T-helper 1 cell treated with Interleukin-12 subunit alpha and Interleukin-12 subunit beta and Interleukin-4 antibody, amounts not matched to agents 30 ng/mL and 1 ng/mL, for 36 hours (primary cell): ENCODE measurements around the gene HDAC10. TPM values are rescaled to one million over a fixed set of nuclear protein-coding genes. Genes with fewer than 3 reads are reported as not detected.

Experiments
- intact Hi-C: fragments of 100-400 bp; cut with micrococcal nuclease; formaldehyde crosslinking; loops from one replicate; pipeline ENCODE4 v1.15.1; 2024
- total RNA-seq: library from RNA; stranded (reverse); gene quantifications from 2 replicates; pipeline ENCODE4 v1.2.3, GENCODE V29; 2022

HDAC10 gene
- total RNA-seq, 1 donor from 2014 or later = 91.9 TPM

DNA sequence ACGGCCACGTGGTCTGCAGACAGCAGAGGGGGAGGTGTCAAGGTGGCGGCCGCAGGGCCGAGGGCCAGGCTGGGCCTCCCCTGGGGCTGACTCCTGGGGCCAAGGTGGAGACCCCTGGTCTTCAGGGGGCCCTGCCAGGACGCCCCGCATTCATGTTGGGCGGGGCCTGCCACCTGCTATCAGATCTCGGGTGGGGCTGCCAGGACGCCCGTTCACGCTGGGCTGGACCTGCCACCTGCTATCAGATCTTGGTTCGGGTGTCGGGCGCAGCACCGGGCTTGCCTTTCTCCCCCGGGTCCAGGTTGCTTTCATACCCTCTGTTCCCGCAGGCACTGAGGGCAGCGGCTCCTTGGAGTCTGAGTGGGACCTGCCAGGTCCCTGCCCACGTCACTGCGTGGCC lies 35.2 kb upstream of the HDAC10 start:
- intact Hi-C loops = no loop called here

DNA sequence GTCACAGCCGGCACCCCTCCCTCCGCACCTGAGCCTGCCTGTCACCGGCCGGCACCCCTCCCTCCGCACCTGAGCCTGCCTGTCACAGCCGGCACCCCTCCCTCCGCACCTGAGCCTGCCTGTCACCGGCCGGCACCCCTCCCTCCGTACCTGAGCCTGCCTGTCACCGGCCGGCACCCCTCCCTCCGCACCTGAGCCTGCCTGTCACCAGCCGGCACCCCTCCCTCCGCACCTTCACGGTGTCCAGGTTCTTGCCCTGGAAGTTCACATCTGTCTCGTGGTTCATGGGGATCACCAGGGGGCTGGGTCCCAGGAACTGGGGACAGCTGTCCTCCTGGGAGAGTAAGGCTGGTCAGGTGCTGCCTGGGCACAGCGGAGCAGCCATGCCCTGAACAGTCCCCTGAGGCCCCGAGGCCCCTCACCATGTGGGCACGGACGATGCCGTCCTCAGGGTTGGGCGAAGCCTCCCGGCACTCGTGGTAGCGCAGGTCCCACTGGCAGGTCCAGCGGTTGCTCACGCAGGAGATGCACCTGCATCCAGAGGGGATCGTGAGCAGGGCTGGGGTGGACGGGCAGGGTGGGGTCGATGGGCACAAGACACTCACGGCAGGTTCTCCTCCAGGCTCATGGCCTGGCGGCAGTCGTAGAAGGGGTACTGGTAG lies 34.6 kb upstream of the HDAC10 start:
- intact Hi-C loops = no loop called here

DNA sequence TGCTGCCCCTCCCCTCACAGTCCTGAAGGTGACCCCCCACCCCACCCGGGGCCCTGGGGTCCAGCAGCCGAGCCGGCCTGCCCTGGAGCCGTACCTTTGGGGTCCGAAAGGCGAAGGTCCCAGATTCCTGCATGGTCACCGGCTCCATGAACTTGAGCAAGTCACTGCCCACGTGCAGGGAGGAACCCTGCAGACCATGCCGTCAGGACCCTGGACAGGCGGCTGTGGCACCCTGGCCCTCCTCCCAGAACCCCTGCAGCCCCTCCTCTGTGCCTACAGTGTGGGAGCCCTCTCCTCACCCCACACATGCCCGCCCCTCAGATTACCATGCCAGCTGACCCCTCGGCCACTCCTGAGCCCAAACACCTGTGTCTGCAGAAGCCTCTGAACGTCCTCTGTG lies 33.4 kb upstream of the HDAC10 start:
- intact Hi-C loops = no loop called here

DNA sequence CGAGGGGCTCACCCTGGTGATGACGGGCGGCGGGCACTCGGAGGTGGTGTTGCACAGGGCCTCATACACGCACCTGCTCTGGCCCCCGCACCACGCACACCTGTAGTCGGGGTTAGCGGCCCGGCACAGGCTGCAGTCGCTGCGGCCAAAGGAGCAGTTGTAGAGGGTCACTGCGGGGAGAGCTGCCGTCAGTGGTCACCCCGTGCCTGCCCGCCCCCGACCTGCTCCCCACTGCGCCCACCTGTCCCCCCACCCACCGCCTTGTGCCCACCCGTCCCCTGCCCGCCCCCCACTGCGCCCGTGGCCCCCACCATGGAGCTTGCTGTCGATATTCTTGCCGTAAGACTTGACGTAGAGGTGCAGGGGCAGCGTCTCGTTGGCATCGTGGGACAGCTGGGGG lies 32.8 kb upstream of the HDAC10 start:
- intact Hi-C loops = no loop called here

DNA sequence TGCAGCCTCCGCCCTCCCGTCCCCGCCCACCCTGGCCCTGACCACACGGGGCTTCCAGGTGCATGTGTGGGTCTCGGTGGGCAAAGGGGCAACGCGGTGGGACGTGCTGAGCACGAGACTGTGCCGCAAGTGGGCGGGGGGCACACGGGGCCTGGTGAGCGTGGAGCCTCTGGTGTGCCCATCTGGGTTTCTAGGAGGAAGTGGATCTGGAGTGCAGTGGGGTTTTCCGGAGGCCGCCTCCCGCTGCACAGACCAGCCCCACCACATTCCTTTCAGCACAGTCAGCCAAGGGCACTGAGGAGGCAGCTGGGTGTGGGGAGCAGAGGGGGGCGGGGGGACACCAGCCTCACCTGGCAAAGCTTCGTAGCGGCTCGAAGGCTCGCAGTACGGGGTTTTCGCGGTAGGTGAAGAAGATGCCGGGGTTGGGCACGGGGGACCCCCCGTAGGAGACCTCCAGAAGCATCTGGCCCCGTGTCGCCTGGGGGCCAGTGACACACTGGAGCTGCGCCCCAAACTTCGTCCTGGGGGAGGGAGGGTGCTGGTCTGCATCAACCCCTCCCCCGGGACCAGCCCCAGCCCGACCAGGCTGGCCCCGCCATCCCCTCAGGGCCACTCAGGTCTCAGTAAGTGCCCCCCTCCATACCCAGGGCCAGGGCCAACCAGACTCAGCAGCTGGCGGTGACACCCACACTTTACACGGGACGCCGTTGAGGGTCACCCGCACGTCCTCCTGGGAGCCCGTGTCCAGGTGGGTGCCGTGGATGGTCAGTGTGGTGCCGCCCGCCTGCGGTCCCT lies 31.5 kb upstream of the HDAC10 start:
- intact Hi-C loops = no loop called here

DNA sequence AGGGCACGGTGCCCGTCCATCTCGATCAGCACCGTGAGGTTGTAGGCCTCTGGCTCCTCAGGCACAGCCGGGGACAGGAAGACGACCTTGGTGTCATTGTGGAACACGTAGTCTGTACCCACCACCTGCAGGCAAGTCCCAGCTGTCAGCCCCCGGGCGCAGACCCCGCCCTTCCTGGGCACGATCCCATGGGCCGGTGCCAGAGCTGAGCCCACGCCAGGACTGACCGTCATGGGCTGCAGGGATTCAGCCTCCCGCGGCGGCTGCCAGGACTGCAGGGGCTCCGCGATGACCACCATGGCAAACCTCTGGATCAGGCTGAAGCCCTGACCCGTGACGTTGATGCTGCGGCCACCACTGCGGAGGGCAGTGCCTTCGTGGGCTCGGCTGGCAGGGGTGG lies 30.9 kb upstream of the HDAC10 start:
- intact Hi-C loops = no loop called here

DNA sequence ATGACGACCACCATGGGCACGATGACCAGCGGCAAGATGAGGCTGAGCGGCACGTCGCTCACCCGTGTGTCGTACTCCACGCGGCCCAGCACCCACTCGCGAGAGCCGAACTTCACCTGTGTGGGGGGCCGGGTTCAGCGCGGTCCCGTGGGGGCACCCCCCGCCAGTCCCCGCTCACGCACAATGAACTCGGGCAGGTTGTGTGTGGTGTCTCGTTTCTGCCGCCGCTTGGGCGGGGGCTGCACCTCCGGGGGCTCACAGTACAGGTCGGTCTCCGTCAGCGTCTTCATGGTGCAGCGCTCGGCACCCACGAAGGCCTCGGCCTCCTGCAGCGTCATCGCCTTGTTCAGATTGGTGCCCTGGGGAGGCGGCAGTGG lies 30.3 kb upstream of the HDAC10 start:
- intact Hi-C loops = no loop called here

DNA sequence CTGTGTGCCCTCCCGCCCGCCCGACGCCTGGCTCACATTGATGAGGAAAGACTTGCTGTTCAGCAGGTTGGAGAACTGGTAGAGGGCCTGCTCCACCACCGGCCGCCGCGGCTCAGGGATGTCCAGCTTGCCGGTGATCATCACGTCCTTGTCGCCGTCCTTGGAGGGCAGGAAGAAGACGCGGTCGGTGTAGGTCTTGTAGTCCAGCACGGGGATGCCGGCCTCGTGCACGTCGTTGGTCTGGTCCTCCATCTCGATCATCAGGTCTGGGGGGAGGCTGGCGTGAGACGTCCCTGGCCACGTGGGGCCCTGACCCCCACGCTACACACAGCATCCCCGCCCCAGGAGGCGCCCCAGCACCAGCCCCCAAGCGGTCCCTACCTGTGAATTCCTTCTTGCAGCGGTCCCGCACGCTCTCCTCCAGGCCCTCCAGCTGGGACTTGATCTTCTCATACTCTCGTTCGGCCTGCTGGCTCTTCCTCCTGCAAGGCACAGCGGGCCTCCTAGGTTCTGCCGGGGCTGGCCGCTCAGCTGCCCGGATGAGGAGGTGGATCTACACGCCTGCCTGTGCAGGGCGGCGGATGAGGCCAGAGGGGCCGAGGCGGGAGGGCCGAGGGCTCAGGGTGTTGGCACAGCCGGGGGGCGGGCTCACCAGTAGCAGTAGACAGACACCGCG lies 29.8 kb upstream of the HDAC10 start:
- intact Hi-C loops = no loop called here

DNA sequence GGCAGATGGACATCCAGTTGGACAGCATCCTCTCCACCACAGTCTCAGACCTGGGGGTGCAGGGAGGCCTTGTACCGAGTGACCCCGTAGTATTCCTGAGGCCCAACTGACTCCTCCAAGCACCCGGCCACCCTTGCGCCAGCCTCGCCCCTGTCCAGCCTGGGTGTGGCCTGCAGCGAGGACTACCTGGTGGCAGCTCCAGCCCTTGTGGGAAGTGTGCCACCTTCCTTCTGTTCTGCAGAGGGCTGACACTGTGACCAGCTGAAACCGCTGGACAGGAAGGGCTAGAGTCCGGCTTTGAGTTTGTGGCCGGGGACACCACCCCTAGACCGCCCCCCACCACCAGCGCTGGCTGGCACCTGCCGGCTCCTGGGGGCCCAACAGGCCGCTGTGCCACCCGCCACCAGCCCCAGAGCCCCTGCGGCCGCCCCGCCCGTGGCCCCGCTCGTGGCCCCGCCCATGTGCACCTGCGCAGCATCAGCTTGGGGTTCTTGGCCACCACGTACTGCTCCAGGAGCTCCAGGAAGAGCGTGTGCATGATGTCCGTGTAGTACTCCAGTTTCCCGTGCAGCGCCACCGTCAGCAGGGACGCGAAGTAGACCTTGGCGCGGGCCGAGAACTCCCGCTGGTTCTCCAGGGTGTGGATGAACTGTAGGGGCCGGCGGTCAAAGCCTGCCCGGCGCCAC lies 29.1 kb upstream of the HDAC10 start:
- intact Hi-C loops = no loop called here

DNA sequence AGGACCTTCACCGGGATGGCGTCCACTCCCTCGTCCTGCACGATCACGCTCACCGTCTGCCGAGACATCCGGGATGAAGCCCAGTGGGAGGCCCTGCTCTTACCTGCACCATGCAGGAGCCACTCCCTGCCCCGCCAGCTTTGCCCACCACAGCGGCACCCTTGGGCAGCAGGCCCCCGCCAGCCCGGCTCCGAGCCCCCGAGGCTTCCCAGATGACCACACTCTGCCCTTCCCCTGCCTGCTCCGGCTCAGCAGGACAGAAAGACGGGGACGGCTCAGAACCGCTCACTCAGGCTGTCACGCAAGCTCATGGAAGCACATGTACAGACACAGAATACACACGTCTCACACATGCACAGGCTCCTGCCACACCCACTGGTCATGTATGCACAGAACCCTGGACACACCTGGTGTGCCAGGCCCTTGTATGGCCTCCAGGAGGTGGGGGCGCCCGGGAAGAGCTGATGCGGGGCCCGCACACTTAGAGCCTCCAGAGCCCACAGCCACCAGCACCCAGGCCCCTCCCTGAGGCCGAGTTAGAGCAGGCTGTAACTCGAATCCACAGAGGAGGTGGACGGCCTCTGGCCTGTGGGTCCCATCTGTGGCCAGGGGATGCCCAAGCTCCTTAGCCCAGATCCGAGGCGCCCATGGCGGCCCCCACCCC lies 28.0 kb upstream of the HDAC10 start:
- intact Hi-C loops = no loop called here

DNA sequence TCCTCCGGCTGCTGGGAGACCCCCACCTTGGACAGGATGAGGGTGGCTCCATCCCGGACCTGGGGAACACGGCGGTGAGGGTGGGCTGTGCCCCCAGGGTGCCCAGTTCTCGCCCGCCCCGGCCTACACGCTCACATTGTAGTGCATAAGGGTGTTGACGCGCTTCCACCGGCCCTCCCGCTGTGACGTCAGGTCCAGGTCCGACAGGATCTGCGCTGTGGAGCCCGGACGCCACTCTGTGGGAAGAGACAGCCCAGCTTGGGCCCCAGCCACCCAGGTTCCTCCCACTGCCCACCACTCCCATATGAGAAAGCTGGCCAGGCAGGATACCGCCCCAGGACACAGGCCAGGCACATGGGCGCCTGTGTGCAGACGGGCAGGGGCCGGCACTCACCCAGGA lies 27.4 kb upstream of the HDAC10 start:
- intact Hi-C loops = no loop called here

DNA sequence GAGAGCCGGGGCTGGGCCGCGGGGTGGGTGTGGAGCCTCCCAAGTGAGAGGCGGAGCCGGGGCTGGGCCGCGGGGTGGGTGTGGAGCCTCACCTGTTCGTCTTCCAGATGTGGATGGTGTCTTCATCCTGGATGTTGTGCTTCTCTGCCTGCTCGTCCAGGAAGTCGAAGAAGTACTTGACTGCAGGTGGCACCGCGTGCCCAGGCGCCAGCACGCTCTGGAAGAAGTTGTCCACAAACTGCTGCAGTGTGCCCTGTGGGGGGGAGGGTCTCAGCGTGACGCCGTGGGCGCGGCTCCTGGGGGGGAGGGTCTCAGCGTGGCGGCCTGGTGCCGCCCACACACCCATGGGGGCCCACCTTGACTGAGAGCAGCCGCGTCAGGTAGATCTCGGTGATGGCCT lies 26.7 kb upstream of the HDAC10 start:
- intact Hi-C loops = no loop called here

DNA sequence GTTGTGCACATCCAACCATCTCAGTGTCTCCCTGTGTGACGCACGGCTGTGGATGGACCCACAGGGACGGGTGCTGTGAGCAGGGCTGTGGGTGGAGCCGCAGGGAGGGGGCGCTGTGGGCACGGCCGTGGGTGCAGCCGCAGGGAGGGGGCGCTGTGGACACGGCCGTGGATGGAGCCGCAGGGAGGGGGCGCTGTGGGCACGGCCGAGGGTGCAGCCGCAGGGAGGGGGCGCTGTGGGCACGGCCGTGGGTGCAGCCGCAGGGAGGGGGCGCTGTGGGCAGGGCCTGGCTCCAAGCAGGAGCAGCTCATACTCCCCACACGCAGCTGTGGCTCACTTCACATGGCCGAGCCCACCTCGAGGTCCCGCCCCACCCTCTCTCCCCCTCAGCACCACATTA lies 25.1 kb upstream of the HDAC10 start:
- intact Hi-C loops = no loop called here

DNA sequence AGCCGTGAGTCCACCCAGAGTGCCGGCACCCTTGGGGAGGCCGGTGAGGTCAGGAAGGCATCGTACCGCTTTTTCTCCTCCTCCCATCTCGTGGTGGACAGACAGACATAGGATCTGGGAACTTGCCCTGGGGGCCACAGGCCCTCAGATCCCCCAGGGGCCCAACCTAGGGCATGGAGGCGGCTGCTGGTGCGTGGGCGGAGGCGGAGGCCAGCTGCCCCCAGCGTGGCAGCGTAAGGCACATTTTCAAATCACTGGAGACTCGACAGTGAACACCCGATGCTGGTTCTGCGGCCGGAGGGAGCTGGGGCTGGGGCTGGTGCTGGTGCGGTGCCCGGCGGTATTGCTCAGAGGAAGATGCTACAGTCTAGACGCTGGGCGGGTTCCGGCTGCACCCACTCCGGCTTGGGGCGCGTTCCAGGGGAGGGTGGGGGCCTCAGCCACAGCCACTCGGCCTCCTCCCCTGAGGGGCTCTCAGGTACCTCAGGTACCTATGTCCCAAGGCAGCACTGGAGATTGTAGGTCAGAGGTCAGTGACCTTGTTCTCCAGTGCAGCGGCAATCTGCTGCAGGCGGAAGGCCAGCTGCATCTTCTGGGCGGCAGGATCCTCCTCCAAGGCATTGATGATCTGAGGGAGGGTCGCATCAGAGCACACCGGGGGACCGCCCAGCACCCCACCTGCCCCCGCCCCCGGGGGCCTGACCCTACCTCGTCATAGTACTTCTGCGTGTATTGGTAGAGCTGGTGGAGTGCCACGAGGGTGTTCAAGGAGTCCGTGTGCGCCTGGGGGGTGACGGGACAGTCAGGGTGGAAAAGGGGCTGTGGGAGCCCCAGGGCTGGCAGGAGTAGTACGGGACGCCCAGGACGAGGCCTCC lies 24.4 kb upstream of the HDAC10 start:
- intact Hi-C loops = no loop called here

DNA sequence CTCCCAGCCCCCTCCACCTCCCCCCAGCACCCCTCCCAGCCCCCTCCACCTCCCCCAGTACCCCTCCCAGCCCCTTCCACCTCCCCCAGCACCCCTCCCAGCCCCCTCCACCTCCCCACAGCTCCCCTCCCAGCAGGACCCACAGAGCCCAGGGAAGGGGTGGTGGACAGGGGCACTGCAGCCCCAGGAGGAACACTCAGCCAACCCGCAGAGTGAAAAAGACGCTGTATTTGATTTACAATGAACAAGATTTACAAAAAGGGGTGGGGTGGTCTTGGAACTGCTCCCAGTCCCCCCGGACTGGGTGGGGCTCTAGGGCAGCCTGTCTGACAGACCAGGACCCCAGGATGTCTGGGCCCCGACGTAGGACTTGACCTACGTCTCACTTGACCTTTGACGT lies 23.7 kb upstream of the HDAC10 start:
- intact Hi-C loops = loop anchor here (5.0 kb wide), 2 partner anchors 33 to 233 kb away; partner anchors contain the start of genes LMF2, NCAPH2 and PLXNB2

DNA sequence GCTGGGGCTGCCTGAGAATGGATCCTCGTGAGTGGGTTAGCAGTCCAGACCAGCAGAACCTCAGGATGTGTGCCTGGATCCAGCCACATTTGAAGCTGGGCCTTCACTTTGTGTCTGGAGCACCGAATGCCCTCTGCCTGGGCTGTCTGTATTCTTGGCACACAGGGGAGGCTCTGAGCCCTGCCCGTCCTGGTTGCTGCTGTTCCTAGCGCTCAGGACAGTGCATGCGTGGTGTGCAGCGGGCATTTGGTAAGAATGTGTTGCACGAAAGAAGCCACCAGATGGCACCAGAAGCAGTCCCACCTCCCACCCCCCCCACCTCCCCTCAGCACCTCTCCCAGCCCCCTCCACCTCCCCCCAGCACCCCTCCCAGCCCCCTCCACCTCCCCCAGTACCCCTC lies 23.2 kb upstream of the HDAC10 start:
- intact Hi-C loops = loop anchor here (5.0 kb wide), 2 partner anchors 33 to 233 kb away; partner anchors contain the start of genes LMF2, NCAPH2 and PLXNB2

DNA sequence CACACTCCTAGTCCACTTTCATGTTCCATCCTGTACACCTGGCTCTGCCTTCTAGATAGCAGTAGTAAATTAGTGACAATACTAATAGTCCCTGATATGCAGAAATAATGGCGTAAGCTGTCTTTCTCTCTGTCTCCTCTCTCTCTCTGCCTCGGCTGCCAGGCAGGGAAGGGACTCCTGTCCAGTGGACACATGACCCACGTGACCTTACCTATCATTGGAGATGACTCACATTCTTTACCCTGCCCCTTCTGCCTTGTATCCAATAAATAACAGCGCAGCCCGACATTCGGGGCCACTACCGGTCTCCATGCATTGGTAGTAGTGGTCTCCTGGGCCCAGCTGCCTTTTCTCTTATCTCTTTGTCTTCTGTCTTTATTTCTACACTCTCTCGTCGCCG lies 22.7 kb upstream of the HDAC10 start:
- intact Hi-C loops = loop anchor here (5.0 kb wide), 2 partner anchors 34 to 234 kb away; partner anchors contain the start of genes LMF2, NCAPH2 and PLXNB2

DNA sequence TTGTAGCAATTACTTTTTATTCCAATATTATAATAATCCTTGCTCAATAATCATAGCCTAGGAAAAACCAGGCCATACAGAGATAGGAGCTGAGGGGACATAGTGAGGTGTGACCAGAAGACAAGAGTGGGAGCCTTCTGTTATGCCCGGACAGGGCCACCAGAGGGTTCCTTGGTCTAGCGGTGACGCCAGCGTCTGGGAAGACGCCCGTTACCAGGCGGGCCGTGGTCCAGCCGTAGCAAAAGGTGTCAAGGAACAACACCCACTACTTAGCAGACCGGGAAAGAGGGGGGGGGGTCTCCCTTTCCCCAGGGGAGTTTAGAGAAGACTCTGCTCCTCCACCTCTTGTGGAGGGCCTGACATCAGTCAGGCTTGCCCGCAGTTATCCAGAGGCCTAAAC lies 22.3 kb upstream of the HDAC10 start:
- intact Hi-C loops = loop anchor here (5.0 kb wide), 2 partner anchors 34 to 234 kb away; partner anchors contain the start of genes LMF2, NCAPH2 and PLXNB2

DNA sequence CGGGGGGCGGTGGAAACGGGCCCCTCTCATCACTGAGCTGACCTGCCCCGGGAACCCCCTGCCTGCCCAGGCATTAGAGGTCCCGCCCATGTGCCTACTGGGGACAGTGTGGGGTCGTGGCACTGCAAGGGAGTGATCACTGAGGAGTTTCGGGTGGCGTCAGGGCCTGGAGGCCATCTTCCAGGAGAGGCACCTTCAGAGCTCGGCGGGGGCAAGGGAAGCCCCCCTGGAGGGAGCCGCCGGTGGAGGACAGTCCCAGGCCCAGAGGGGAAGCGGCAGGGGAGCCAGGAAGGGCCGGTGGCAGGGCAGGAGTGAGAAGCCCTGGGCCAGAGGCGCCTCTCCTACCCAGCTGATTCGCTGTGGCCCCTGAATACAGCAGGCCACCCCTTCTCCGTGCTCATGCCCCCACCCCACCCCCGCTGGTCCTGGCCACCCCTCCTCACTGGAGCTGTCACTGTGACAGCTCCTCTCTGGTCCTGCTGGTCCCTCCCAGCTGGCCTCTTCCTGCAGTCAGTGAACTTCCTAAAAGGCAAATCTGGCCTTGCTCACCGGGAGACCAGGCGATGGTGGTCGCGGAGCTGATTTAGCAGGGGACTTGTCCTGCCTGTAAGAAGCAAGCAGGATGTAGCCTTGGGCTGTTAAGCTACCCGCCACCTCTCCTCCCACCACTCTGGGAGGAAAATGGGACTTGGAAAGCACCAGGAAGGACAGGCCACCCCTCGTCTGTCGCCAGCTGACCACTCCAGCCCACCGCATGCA lies 21.2 kb upstream of the HDAC10 start:
- intact Hi-C loops = loop anchor here (5.0 kb wide), 2 partner anchors 35 to 235 kb away; partner anchors contain the start of genes LMF2, NCAPH2 and PLXNB2
